Activated CD4-positive, alpha-beta T cell treated with anti-CD3 and anti-CD28 coated beads, Interleukin-2, amount 50 U/mL, for 24 hours (primary cell): ENCODE measurements around the gene HFE.
"Not testable (repeated sequence)": the region's sequence is repeated elsewhere in the genome, so short reads cannot be mapped to it uniquely, and the experiment has no call there.

Experiments
- DNase-seq, 2 donors: peaks; one replicate each; pipeline ENCODE4 v3.0.0-alpha.2; 2020; ENCODE audit warnings: low read depth in 1 of 2, low spot score in 1 of 2

Gene HFE

GRCh38 chr6:26109772-26110171 lies 22.5 kb downstream of the HFE start:
- DNase-seq, result no peak

DNA sequence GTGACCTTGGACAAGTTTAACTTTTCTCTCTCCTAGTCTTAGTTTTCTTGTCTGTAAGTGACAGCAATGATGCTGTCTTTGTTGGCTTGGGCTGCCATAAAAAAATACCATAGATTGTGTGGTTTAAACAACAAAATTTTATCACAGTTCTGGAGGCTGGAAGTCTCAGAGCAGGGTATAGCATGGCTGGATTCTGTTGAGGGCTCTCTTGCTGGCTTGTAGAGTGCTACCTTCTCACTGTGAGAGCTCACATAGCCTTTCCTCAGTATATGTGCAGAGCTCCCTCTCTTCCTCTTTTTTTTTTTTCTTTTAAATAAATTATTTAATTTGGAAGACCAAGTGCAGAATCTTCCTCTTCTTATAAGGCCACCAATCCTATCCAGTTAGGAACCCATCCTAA lies 26.3 kb downstream of the HFE start:
- no peak for DNase-seq

DNA sequence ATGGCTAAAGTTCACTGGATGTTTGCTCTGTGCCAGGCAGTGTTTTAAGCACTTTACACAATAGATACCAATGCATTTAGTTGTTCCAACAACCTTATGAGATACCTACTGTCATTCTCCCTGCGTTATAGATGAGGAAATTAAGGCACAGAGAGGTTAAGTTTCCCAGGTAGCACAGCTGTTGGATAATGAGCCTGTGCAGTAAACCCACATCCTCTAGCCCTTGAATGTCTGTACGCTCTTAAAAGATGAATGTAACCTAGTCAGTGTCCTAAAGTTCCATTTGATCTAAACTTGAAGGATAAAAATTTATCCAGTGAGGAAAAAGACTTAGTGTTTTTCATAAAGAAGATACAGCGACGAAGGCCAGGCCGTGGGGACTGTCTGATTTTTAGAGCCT lies 28.0 kb downstream of the HFE start:
- DNase-seq, result no peak

DNA sequence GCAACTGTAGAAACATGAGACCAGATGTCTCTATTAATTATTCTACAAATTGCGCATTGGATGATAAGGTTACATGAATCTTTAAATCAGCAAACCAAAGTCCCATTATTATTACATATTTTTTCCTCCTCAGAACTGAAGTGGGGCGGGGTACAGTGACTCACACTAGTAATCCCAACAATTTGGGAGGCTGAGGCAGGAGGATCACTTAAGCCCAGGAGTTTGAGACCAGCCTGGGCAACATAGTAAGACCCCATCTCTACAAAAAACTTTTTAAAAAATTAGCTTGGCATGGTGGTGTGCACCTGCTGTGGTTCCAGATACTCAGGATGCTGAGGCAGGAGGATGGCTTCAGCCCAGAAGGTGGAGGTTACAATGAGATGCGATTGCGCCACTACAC lies 29.0 kb downstream of the HFE start:
- DNase-seq, result no peak

GRCh38 chr6:26118999-26119398 lies 31.8 kb downstream of the HFE start:
- no peak for DNase-seq

DNA sequence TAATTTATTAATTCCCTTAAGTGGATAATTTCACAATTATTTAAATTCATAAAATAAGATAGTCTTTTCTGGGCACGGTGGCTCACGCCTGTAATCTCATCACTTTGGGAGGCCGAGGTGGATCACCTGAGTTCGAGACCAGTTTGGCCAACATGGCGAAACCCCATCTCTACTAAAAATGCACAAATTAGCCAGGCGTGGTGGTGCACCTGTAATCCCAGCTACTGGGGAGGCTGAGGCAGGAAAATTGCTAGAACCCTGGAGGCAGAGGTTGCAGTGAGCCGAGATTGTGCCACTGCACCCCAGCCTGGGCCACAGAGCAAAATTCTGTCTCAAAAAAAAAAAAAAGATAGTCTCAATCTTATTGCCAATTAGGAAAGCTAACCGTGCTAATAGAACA lies 32.9 kb downstream of the HFE start:
- DNase-seq, result not testable (repeated sequence)

- no peak for DNase-seq
These were observed 33.5 kb downstream of the HFE start for GRCh38 chr6:26120807-26121140.

DNA sequence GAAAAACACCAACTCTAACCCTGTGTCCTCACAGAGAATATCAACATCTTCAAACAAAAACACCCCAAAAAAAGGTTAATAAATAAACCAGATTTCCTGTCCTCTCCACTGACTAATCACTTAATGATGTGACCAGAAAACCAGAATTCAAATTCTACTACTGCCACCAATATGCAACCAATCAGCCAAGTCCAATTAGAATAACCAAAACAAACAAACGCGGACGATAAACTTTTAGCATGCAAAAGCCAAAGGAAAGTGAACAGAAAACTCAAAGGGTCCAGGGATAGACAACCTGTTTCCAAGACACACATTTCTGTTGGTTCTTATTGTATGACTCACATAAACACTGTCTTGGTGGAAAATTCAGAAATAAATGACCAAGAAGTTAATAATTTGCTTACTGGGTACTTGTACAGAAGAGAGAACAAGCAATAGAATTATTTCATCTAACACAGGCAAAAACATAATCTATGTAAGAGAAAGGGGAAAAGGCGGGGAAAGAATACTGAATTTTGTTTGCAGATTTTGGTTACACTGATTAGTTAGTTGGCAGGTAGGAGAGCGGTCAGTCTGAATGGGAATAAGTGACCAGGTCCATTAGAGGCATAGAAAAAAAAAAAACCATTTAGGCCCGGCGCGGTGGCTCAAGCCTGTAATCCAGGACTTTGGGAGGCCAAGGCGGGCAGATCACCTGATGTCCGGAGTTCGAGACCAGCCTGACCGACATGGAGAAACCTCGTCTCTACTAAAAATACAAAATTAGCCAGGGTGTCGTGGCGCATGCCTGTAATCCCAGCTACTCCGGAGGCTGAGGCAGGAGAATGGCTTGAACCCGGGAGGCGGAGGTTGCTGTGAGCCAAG lies 34.1 kb downstream of the HFE start:
- DNase-seq, result no peak

DNA sequence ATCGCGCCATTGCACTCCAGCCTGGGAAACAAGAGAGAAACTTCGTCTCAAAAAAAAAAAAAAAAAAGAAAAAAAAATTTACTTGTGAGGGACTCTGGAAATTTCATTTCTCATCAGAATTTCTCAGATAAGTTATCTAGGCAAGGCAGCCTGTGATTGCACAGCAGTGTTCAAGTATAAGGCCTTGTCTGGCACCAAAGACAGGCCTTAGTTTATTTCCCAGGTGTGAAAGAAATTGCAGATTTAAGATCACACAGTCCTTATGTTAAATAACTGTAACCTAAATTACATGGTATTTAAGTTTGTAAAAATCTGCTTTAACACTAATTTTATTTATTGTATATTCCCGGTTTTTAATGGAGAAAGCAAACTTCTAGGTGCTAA lies 34.8 kb downstream of the HFE start:
- DNase-seq, result no peak

DNA sequence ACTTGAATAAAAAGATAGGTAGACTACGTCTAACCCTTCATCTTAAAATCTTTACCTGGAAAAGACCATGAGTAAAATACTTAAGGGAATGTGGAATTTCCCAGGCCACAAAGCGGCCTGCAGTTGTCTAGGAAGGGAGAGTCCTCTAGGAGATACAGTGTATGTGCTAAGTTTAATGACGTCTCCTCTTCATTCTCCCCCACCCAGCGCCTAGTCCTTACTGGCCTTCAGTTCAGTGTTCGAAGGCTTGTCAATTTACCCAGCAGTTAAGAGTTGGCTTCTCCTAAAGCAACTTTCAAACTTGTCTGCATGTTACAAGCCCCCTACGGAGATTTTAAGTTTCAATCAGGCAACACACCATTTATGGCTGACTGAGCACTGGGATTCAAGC lies 35.2 kb downstream of the HFE start:
- DNase-seq, result no peak

- peak; percentile 80 to 97 for DNase-seq
These were observed 35.8 kb downstream of the HFE start for GRCh38 chr6:26122793-26123674.

- DNase-seq, result peak in 1 of 2 donors; percentile 50
These were observed 36.4 kb downstream of the HFE start for GRCh38 chr6:26123675-26123946.

DNA sequence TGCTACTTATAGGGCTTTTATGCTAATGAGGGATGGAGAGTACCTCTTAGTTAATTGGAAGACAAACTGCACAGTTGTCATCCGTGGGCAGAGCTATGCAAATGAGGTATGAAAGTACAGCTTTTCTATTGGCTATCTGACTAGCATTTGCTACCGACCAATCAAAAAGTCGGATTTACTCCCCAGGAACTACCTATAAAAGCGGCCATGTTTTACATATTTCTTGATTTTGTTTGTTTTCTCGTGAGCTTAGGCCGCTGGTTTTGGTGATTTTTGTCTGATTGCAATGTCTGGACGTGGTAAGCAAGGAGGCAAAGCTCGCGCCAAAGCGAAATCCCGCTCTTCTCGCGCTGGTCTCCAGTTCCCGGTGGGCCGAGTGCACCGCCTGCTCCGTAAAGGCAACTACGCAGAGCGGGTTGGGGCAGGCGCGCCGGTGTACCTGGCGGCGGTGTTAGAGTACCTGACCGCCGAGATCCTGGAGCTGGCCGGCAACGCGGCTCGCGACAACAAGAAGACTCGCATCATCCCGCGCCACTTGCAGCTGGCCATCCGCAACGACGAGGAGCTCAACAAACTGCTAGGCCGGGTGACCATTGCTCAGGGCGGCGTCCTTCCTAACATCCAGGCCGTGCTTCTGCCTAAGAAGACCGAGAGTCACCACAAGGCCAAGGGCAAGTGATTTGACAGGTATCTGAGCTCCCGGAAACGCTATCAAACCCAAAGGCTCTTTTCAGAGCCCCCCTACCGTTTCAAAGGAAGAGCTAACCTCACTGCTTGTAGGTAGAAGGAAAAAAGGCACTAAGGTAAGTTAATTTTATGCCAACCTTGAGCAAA lies 36.9 kb downstream of the HFE start:
- DNase-seq, result peak; percentile 47 to 83

DNA sequence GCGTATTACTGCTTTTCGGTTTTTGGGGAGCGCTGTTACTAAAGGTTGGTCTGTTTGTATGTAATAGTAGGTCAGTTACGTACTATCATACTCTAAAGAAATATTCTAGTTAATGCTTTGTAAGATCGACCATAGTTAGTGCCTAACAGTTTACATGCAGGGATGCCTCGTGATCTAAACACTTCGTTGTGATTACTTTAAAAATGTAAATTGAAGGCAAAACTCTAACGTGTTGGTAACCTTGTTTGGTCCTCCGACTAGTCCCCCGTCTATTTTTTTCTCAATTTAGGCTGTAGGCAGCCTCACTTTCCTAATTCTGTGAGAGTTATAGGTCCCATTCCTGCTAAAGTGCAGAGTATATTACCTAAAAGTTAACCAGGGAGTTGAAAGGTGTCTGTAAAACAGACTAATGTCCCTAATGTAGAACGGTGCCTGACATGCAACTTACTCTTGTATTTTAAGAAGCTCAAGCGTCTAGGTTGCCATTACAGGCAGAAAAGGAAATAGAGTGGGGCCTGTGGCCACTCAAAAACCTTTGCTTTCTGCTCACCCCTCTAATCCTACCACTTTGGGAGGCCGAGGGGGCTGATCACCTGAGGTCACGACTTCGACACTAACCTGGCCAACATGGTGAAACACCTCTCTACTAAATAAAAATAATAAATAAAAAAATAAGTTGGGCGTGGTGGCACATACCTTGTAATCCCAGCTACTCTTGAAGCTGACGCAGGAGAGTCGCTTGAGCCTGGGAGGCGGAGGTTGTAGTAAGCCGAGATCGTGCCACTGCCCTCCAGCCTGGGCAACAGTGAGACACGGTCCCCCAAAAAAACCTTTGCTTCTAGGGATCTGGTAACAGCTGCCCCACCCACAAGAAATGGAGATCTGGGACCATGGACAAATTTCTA lies 37.8 kb downstream of the HFE start:
- DNase-seq, result no peak

DNA sequence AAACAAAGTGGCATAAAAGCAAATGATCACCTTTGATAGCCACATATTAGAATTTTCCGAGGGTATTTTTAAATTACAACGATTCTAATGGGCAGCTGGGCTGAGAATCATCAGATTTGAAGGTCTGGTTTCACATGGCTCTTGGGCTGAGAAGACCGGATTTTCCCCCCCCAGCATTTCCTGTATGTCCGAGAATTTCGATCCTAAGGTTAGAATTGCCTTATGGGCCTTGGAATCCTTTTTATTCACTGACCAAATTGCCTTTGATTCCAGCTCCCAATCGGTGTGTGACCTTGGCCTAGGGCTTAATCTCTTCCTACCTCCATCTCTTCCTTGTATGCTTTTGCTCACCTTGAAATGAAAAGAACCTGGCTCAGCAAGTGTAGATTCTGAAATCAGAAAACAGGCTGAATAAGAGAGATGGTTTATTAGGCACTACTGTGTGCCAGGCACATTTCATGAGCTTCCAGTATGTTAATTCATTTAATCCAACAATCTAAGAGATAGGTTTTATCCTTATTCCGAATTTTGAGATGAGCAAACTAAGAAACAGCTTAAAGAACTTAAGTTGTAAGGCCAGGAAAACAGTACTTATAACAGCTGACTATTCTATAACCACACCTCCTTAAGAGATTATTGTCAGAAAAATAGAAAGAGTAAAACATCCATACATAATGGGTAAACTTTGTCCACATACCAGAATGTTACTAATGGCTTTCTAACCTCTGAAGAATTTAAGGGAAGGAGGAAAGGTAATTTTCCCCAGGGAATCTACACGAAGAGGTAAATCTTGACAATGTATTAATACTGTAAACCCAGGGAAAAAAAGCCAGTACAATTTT lies 39.4 kb downstream of the HFE start:
- DNase-seq, result no peak

- DNase-seq, result no peak
These were observed 41.0 kb downstream of the HFE start for GRCh38 chr6:26128013-26128771.

DNA sequence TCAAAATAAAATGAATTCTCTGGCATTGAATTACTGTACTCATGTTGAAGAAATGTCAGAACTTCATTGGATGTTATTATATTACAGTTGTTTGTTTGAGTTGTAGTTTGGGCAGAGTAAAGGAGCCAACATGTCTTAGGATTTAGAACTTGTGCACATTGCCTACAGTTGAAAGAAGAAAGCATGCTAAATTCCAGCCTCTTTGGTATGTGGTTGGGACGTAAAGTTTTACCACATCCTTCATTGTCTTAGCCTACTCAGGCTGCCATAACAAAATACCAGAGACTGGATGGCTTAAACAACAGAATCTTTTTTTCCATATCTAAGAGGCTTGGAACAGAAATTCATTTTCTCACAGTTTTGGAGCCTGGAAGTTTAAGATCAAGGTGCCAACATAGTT lies 42.4 kb downstream of the HFE start:
- no peak for DNase-seq

DNA sequence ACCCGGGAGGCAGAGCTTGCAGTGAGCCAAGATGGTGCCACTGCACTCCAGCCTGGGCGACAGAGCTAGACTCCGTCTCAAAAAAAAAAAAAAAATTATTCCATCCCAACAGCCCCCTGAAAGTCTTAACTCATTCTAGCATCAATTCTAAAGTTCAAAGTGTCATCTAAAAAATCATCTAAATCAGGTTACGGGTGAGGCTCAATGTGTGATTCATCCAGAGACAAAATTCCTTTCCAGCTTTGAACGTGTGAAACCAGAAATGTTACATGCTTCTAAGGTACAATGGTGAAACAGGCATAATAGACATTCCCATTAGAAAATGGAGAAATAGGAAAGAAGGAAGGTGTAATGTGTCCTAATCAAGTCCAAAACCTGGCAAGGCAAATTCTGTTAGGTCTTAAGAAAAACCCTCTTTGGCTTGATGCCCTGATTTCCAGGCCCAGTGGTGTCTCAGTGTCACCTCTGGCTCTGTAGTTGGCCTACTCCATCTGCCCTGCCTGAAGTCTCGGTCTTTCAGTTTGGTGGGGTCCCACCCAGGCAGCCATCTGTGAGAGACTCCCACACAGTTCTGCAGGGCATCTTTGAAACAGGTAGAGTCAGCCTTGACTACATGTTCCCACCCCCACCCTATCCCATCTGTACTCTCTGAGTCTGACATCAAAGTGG lies 43.5 kb downstream of the HFE start:
- no peak for DNase-seq

- DNase-seq, result no peak
These were observed 44.4 kb downstream of the HFE start for GRCh38 chr6:26131618-26132017.
